ENCODE measurements around the gene REPS1. TPM values are rescaled to one million over a fixed set of nuclear protein-coding genes. Genes with fewer than 3 reads are reported as not detected.

Gene REPS1
- total RNA-seq, result 10 to 100 TPM; 38.6 to 97.1 TPM

- Histone ChIP-seq H3K4me1 (replicated peaks) (no peaks in the 10 kb centered on the region), H3K9me3 (no peaks in the 10 kb centered on the region), H3K27me3 (replicated peaks; ENCODE audit: insufficient read depth) (no peaks in the 10 kb centered on the region), H3K36me3 (no peaks in the 10 kb centered on the region), H3K4me3 (peak within 1 kb of the TSS; percentile 84 to 92), H3K27ac (peak within 1 kb of the TSS; percentile 89)
- under 1% methylated on average over 71 of the region's 105 CpGs for WGBS
- TF ChIP-seq POLR2AphosphoS5 (IDR thresholded peaks at IDR 0.05) (peak; percentile 84), CTCF (IDR thresholded peaks at IDR 0.05) (peak; percentile 96 to 99 (median 97)), POLR2A (IDR thresholded peaks at IDR 0.05) (peak; percentile 79)
- peak; percentile 86 for DNase-seq (ENCODE audit: low spot score)
- intact Hi-C loops (cut with DNase I), result loop anchor here (2.0 to 10.0 kb wide), 2 partner anchors 171 to 377 kb away; no protein-coding TSS in a partner anchor
Observed at GRCh38 chr6:138987643-138988468, at the start of gene REPS1. REPS1 (minus strand) TSS chr6:138988253; CDS start chr6:138987682, 571 bp downstream.

GRCh38 chr6:139037490-139037889 lies 49.4 kb upstream of the REPS1 start:
- Histone ChIP-seq H3K4me3 (no peak overlapping the region), H3K4me1 (replicated peaks) (no peaks in the 10 kb centered on the region), H3K9me3 (no peaks in the 10 kb centered on the region), H3K36me3 (no peaks in the 10 kb centered on the region), H3K27me3 (replicated peaks; ENCODE audit: insufficient read depth) (no peaks in the 10 kb centered on the region), H3K27ac (no peak overlapping the region)
- WGBS, result 86% methylated on average over 5 of the region's 5 CpGs
- no peak for TF ChIP-seq POLR2AphosphoS5 (IDR thresholded peaks at IDR 0.05)
- no peak for TF ChIP-seq POLR2A (IDR thresholded peaks at IDR 0.05)
- TF ChIP-seq CTCF (IDR thresholded peaks at IDR 0.05), result no peak
- intact Hi-C loops (cut with DNase I), result no loop called here
- DNase-seq (ENCODE audit: low spot score), result no peak

- peak overlapping the region in 1 of 2 donors; percentile 62 for H3K4me3 ChIP-seq
- H3K36me3 ChIP-seq, result no peaks in the 10 kb centered on the region
- TF ChIP-seq POLR2AphosphoS5 (IDR thresholded peaks at IDR 0.05) (no peak), CTCF (IDR thresholded peaks at IDR 0.05) (no peak), POLR2A (IDR thresholded peaks at IDR 0.05) (no peak)
- no peaks in the 10 kb centered on the region for H3K9me3 ChIP-seq
- 61% methylated on average over 9 of the region's 9 CpGs for WGBS
- no peaks in the 10 kb centered on the region for H3K4me1 ChIP-seq (replicated peaks)
- peak overlapping the region in 1 of 2 donors; percentile 72 for H3K27ac ChIP-seq
- no peaks in the 10 kb centered on the region for H3K27me3 ChIP-seq (replicated peaks; ENCODE audit: insufficient read depth)
- no peak for DNase-seq (ENCODE audit: low spot score)
- intact Hi-C loops (cut with DNase I), result no loop called here
Observed at GRCh38 chr6:139030228-139030963, 42.3 kb upstream of the REPS1 start.

GRCh38 chr6:139029470-139030227 lies 41.6 kb upstream of the REPS1 start:
- H3K36me3 ChIP-seq, result no peaks in the 10 kb centered on the region
- no peaks in the 10 kb centered on the region for H3K27me3 ChIP-seq (replicated peaks; ENCODE audit: insufficient read depth)
- WGBS, result 9% methylated on average over 26 of the region's 44 CpGs
- DNase-seq (ENCODE audit: low spot score), result peak; percentile 38
- no peaks in the 10 kb centered on the region for H3K9me3 ChIP-seq
- no peaks in the 10 kb centered on the region for H3K4me1 ChIP-seq (replicated peaks)
- intact Hi-C loops (cut with DNase I), result loop anchor here (5.0 kb wide), 1 partner anchor 108 kb away; the partner anchor contains the start of gene HECA
- TF ChIP-seq POLR2A (IDR thresholded peaks at IDR 0.05) (no peak), POLR2AphosphoS5 (IDR thresholded peaks at IDR 0.05) (no peak), CTCF (IDR thresholded peaks at IDR 0.05) (no peak)
- H3K27ac ChIP-seq, result peak overlapping the region; percentile 42 to 72
- peak overlapping the region; percentile 62 to 87 for H3K4me3 ChIP-seq

All from prostate gland (tissue), 2 donors.